Karpas-422 (cell line): ENCODE data around the gene PAK2. TPM values are rescaled to one million over a fixed set of nuclear protein-coding genes. Genes with fewer than 3 reads are reported as not detected.
"Not testable (repeated sequence)": the region's sequence is repeated elsewhere in the genome, so short reads cannot be mapped to it uniquely, and the experiment has no call there.

Experiments used
- DNase-seq: peaks from one replicate; pipeline ENCODE4 v3.0.0-alpha.2; 2015
- H2AFZ ChIP-seq: fragments of 200-600 bp; sonication (generic); 2 replicates; pipeline ENCODE4 v1.6.1; 2014; ENCODE audit warnings: antibody characterized with exemption, low read length, mixed read lengths
- H3K27ac ChIP-seq: fragments of 200-600 bp; sonication (generic); 2 replicates; pipeline ENCODE4 v1.5.1; 2014; ENCODE audit warnings: mild to moderate bottlenecking, low read length, moderate library complexity
- H3K27me3 ChIP-seq: fragments of 200-600 bp; sonication (generic); 2 replicates; pipeline ENCODE4 v1.6.1; 2014; ENCODE audit warnings: low read length, mixed read lengths
- H3K36me3 ChIP-seq: fragments of 200-600 bp; sonication (generic); 2 replicates; pipeline ENCODE4 v1.6.1; 2014; ENCODE audit warnings: low read length, mixed read lengths; ENCODE audit not compliant: insufficient read depth
- H3K4me1 ChIP-seq: fragments of 200-600 bp; sonication (generic); 2 replicates; pipeline ENCODE4 v1.6.1; 2014; ENCODE audit warnings: mild to moderate bottlenecking, low read length, mixed read lengths
- H3K4me2 ChIP-seq: fragments of 200-600 bp; sonication (generic); 2 replicates; pipeline ENCODE4 v1.6.1; 2014; ENCODE audit warnings: low read length, low read depth, mild to moderate bottlenecking; ENCODE audit not compliant: poor library complexity, severe bottlenecking
- H3K4me3 ChIP-seq: fragments of 200-600 bp; sonication (generic); 2 replicates; pipeline ENCODE4 v1.5.1; 2014; ENCODE audit warnings: mild to moderate bottlenecking, antibody characterized with exemption, low read length, mixed read lengths
- H3K79me2 ChIP-seq: fragments of 200-600 bp; sonication (generic); 2 replicates; pipeline ENCODE4 v1.6.1; 2014; ENCODE audit warnings: mild to moderate bottlenecking, low read length, mixed read lengths
- H3K9ac ChIP-seq: fragments of 200-600 bp; sonication (generic); 2 replicates; pipeline ENCODE4 v1.6.0; 2014; ENCODE audit warnings: low read length
- H3K9me2 ChIP-seq: fragments of 200-600 bp; sonication (generic), shearing (Covaris generic); replicated peaks from 2 replicates; pipeline ENCODE4 v1.6.0; 2014; ENCODE audit warnings: mild to moderate bottlenecking, low read length, moderate library complexity; ENCODE audit not compliant: insufficient read depth
- H3K9me3 ChIP-seq: fragments of 300-700, 200-600 bp; sonication (generic); 2 replicates; pipeline ENCODE4 v1.6.1; 2014; ENCODE audit warnings: low read length, mixed read lengths
- H4K20me1 ChIP-seq: fragments of 200-600 bp; sonication (generic); 2 replicates; pipeline ENCODE4 v1.6.1; 2014; ENCODE audit warnings: mild to moderate bottlenecking, antibody characterized with exemption, low read length, low read depth; ENCODE audit not compliant: insufficient read depth
- small RNA-seq: library from RNA; depleted of rRNA; stranded (forward); fragments of <200 nt; gene quantifications from one replicate; pipeline ENCODE3, GENCODE V24; 2014
- total RNA-seq: library from RNA; depleted of rRNA; stranded (reverse); fragments of >200 nt; shearing (Covaris generic); gene quantifications from 2 replicates; pipeline ENCODE4 v1.2.3, GENCODE V29; 2014; ENCODE audit warnings: low replicate concordance; rRNA removed

The PAK2 gene
- total RNA-seq, 1 experiment from 2014 or later: 102 TPM

DNA sequence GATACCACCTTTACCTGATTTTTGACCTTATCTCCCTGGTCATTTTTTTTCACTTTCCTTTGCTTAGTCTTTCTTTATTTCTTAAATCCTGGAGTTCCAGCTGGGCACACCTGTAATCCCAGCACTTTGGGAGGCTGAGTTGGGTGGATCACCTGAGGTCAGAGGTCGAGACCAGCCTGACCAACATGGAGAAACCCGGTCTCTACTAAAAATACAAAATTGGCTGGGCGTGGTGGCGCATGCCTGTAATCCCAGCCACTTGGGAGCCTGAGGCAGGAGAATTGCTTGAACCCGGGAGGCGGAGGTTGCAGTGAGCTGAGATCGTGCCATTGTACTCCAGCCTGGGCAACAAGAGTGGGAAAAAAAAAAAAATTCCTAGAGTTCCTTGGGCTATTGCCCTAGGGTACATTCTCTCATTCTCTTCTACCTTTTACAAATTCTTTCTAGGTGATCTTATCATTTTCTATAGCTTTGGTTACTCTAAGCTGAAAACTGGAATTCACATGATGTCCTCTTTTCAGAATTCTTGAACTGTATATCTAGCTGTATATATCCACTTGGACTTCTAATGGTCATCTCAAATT is 134.9 kb downstream of the PAK2 start:
- DNase-seq, H3K9me2 ChIP-seq, H3K9me3 ChIP-seq, H3K27me3 ChIP-seq, H3K9ac ChIP-seq, H2AFZ ChIP-seq, H3K4me3 ChIP-seq, H3K4me2 ChIP-seq, H3K27ac ChIP-seq: not testable (repeated sequence)
- H3K79me2 ChIP-seq: peaks cover 99% of the 10 kb centered on the region
- peaks cover 12% of the 10 kb centered on the region for H3K36me3 ChIP-seq
- peaks cover 33% of the 10 kb centered on the region for H4K20me1 ChIP-seq
- H3K4me1 ChIP-seq: peaks cover 21% of the 10 kb centered on the region

DNA sequence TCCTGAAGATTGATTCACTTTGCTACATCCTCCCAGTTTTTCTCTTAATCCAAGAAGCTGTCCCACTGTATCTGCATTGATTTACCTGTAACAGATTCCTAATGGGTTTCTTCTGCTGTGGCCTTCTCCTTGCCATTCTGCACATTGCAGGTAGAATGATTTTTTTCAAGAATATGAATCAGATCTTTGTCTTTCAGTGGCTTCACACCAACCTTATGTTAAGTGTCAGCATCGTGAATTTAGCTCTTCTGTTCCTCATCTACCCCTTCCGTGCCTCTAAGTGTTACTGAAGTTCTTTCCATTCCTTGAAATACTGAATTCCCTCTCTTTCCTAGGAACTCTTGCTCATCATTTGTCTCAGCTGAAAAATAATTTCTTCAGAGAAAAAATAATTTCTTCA is 135.6 kb downstream of the PAK2 start:
- Histone ChIP-seq H3K27me3 (no peaks in the 10 kb centered on the region), H3K79me2 (peaks cover 99% of the 10 kb centered on the region), H3K9me2 (no peaks in the 10 kb centered on the region), H4K20me1 (peaks cover 28% of the 10 kb centered on the region), H3K4me1 (peaks cover 15% of the 10 kb centered on the region), H3K4me2 (no peak overlapping the region), H2AFZ (no peak overlapping the region), H3K27ac (no peak overlapping the region), H3K36me3 (peaks cover 7% of the 10 kb centered on the region; the same call in 1 of the 2 replicates), H3K9ac (no peak overlapping the region), H3K4me3 (no peak overlapping the region), H3K9me3 (no peaks in the 10 kb centered on the region)
- no peak for DNase-seq

Small RNA genes lying within 50 kb of the gene (small RNA-seq; reads per million reads assigned to genes)
- not detected for gene RNU4-89P
- gene RNU6-42P: 0.16 reads per million
- gene RNU6-646P: not detected

Other genes starting within 250 kb of the PAK2 start
- gene RNF168, start 236.1 kb upstream of the PAK2 start, total RNA-seq: 35.4 and 42.8 TPM in 2 replicates
- gene SMCO1, start 224.5 kb upstream of the PAK2 start, total RNA-seq: not detected in 2 replicates
- gene WDR53, start 171.3 kb upstream of the PAK2 start, total RNA-seq: 7.0 and 9.2 TPM in 2 replicates
- 14.4 and 15.2 TPM in 2 replicates for gene FBXO45, start 171.2 kb upstream of the PAK2 start, total RNA-seq
- gene NRROS, start 100.2 kb upstream of the PAK2 start, total RNA-seq: 0.52 and 1.0 TPM in 2 replicates
- gene CEP19, start 27.6 kb upstream of the PAK2 start, total RNA-seq: 2.6 and 4.0 TPM in 2 replicates
- 51.3 and 55.6 TPM in 2 replicates for gene PIGX, start 27.5 kb upstream of the PAK2 start, total RNA-seq
- gene SENP5, start 128.1 kb downstream of the PAK2 start, total RNA-seq: 53.8 and 73.3 TPM in 2 replicates
- 73.0 and 81.8 TPM in 2 replicates for gene NCBP2, start 202.7 kb downstream of the PAK2 start, total RNA-seq
- 0.37 and 1.1 TPM in 2 replicates for gene PIGZ, start 229.0 kb downstream of the PAK2 start, total RNA-seq